ENCODE data around the gene HVCN1.
A peak's percentile ranks its signal among the peaks of the same experiment; 100 is the strongest.

Gene HVCN1

GRCh38 chr12:110694330-110694901 lies 5.5 kb upstream of the HVCN1 start:
- Histone ChIP-seq H3F3A (ENCODE audit: insufficient read depth) (peaks cover 12% of the 10 kb centered on the region), H3K4me2 (ENCODE audit: low read depth, low read length, poor library complexity, severe bottlenecking) (no peak overlapping the region), H3K36me3 (ENCODE audit: low read length) (no peaks in the 10 kb centered on the region), H4K20me1 (ENCODE audit: low read depth, low read length) (no peaks in the 10 kb centered on the region), H3K9me3 (ENCODE audit: insufficient read depth, low read length) (no peaks in the 10 kb centered on the region), H3K27ac (ENCODE audit: low read depth, low read length) (no peak overlapping the region), H3K27me3 (ENCODE audit: low read length) (no peaks in the 10 kb centered on the region), H3K9me2 (replicated peaks; ENCODE audit: insufficient read depth, low read length) (no peaks in the 10 kb centered on the region), H2AFZ (ENCODE audit: low read depth, low read length, severe bottlenecking) (no peak overlapping the region), H3K79me2 (ENCODE audit: insufficient read depth, low read length) (no peaks in the 10 kb centered on the region), H3K4me3 (ENCODE audit: insufficient read depth, low read length, poor library complexity, severe bottlenecking) (no peak overlapping the region), H3K9ac (ENCODE audit: low read length) (no peak overlapping the region)
- TF ChIP-seq CTCF (IDR thresholded peaks at IDR 0.05; ENCODE audit: insufficient read depth, low read length, poor library complexity, severe bottlenecking) (no peak), EZH2phosphoT487 (conservative IDR thresholded peaks at IDR 0.05; ENCODE audit: low read length) (no peak)

GRCh38 chr12:110693731-110694130 lies 4.8 kb upstream of the HVCN1 start:
- TF ChIP-seq EZH2phosphoT487 (conservative IDR thresholded peaks at IDR 0.05; ENCODE audit: low read length) (no peak), CTCF (IDR thresholded peaks at IDR 0.05; ENCODE audit: insufficient read depth, low read length, poor library complexity, severe bottlenecking) (no peak)
- no peaks in the 10 kb centered on the region for H3K27me3 ChIP-seq (ENCODE audit: low read length)
- H3K4me3 ChIP-seq (ENCODE audit: insufficient read depth, low read length, poor library complexity, severe bottlenecking): no peak overlapping the region
- no peaks in the 10 kb centered on the region for H4K20me1 ChIP-seq (ENCODE audit: low read depth, low read length)
- H3K36me3 ChIP-seq (ENCODE audit: low read length): no peaks in the 10 kb centered on the region
- H3K9ac ChIP-seq (ENCODE audit: low read length): no peak overlapping the region
- no peak overlapping the region for H2AFZ ChIP-seq (ENCODE audit: low read depth, low read length, severe bottlenecking)
- H3K9me3 ChIP-seq (ENCODE audit: insufficient read depth, low read length): no peaks in the 10 kb centered on the region
- peaks cover 12% of the 10 kb centered on the region for H3F3A ChIP-seq (ENCODE audit: insufficient read depth)
- H3K4me2 ChIP-seq (ENCODE audit: low read depth, low read length, poor library complexity, severe bottlenecking): no peak overlapping the region
- H3K9me2 ChIP-seq (replicated peaks; ENCODE audit: insufficient read depth, low read length): no peaks in the 10 kb centered on the region
- no peaks in the 10 kb centered on the region for H3K79me2 ChIP-seq (ENCODE audit: insufficient read depth, low read length)
- no peak overlapping the region for H3K27ac ChIP-seq (ENCODE audit: low read depth, low read length)

GRCh38 chr12:110690127-110690430 lies 1.2 kb upstream of the HVCN1 start:
- no peaks in the 10 kb centered on the region for H3K36me3 ChIP-seq (ENCODE audit: low read length)
- peaks cover 13% of the 10 kb centered on the region; the same call in 1 of the 2 replicates for H3K79me2 ChIP-seq (ENCODE audit: insufficient read depth, low read length)
- H3K27me3 ChIP-seq (ENCODE audit: low read length): no peaks in the 10 kb centered on the region
- peak overlapping the region; percentile 50 for H3K27ac ChIP-seq (ENCODE audit: low read depth, low read length)
- H3K4me3 ChIP-seq (ENCODE audit: insufficient read depth, low read length, poor library complexity, severe bottlenecking): no peak overlapping the region
- no peak for TF ChIP-seq EZH2phosphoT487 (conservative IDR thresholded peaks at IDR 0.05; ENCODE audit: low read length)
- TF ChIP-seq CTCF (IDR thresholded peaks at IDR 0.05; ENCODE audit: insufficient read depth, low read length, poor library complexity, severe bottlenecking): no peak
- H3K9ac ChIP-seq (ENCODE audit: low read length): peak overlapping the region; percentile 66
- peak overlapping the region; percentile 9 for H2AFZ ChIP-seq (ENCODE audit: low read depth, low read length, severe bottlenecking)
- no peaks in the 10 kb centered on the region for H3K9me3 ChIP-seq (ENCODE audit: insufficient read depth, low read length)
- no peaks in the 10 kb centered on the region for H4K20me1 ChIP-seq (ENCODE audit: low read depth, low read length)
- H3K9me2 ChIP-seq (replicated peaks; ENCODE audit: insufficient read depth, low read length): no peaks in the 10 kb centered on the region
- peak overlapping the region; percentile 53 for H3K4me2 ChIP-seq (ENCODE audit: low read depth, low read length, poor library complexity, severe bottlenecking)
- peaks cover 12% of the 10 kb centered on the region for H3F3A ChIP-seq (ENCODE audit: insufficient read depth)
